ENCODE measurements around the gene SDK2. TPM values are rescaled to one million over a fixed set of nuclear protein-coding genes. Genes with fewer than 3 reads are reported as not detected.
A peak's percentile ranks its signal among the peaks of the same experiment; 100 is the strongest.

SDK2 gene
- total and polyA plus RNA-seq, 2 of the 8 experiments (the other 6 are each of a cell fraction or from before 2014, with no cell fraction given) = 3.9 to 4.1 TPM

DNA sequence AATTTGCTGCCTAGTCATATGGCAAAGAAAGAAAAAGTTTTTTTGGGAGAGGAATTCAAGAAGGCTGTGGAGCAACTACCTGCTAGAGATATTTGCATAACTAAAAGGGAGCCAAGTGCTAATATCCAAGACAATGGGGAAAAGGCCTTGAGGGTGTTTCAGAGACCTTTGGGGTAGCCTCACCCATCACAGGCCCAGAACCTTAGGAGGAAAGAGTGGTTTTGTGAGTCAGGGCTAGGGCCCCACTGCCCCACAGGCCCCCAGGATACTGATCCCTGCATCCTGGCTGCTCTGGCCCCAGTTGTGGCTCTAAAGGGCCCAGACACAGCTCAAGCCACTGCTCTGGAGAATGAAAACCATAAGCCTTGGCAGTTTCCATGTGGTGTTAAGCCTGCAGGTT lies 41.9 kb upstream of the SDK2 start:
- DNase-seq (ENCODE audit: low read depth in 1 of 2, low spot score in 2 of 2) (peak in 1 of 2 experiments; percentile 19), FAIRE-seq (peak; percentile 78)
- Histone ChIP-seq H3K36me3 (ENCODE audit: control insufficient read depth in 2 of 4, insufficient read depth in 4 of 4, low read length in 3 of 4) (no peaks in the 10 kb centered on the region), H3K56ac (replicated peaks; ENCODE audit: insufficient read length, low read depth, low read length) (no peak overlapping the region), H3K9me3 (ENCODE audit: insufficient read depth in 2 of 2, low read depth in 1 of 2, low read length in 1 of 2) (peaks cover 4 to 5% of the 10 kb centered on the region in 2 experiments; a peak in 2 of 4 replicates), H2BK5ac (ENCODE audit: low read depth, low read length) (peak overlapping the region; percentile 56; the same call in 1 of the 2 replicates), H2BK20ac (ENCODE audit: low read length) (0 out of 2 replicates have a peak overlapping the region, but pooled peaks have one; percentile 83), H2BK15ac (ENCODE audit: low read length) (no peak overlapping the region), H3K23me2 (ENCODE audit: low read depth, low read length) (no peaks in the 10 kb centered on the region), H2BK120ac (replicated peaks; ENCODE audit: low read depth, low read length) (peak overlapping the region; percentile 18), H3K14ac (ENCODE audit: insufficient read length) (no peak overlapping the region), H4K20me1 (replicated peaks in 1 of 2; ENCODE audit: control insufficient read depth in 1 of 2, insufficient read depth in 2 of 2, low read length in 2 of 2) (no peaks in the 10 kb centered on the region), H4K8ac (ENCODE audit: extremely low read depth, insufficient read depth, low read length) (no peak overlapping the region), H3K79me2 (ENCODE audit: control insufficient read depth in 1 of 2, insufficient read depth in 2 of 2, low read length in 2 of 2) (no peaks in the 10 kb centered on the region), H3K4me2 (ENCODE audit: insufficient read depth in 1 of 2, low read depth in 2 of 2, low read length in 2 of 2) (peak overlapping the region; percentile 9 to 19; a peak in 2 of 4 replicates), H2BK12ac (ENCODE audit: low read depth, low read length) (no peak overlapping the region), H3K27ac (ENCODE audit: low read depth, low read length) (no peak overlapping the region), H3K79me1 (ENCODE audit: low read depth, low read length) (no peaks in the 10 kb centered on the region), H3K27me3 (replicated peaks in 1 of 4; ENCODE audit: control insufficient read depth in 3 of 4, extremely low read depth in 1 of 4, insufficient read depth in 3 of 4, low read length in 3 of 4) (no peaks in the 10 kb centered on the region; a peak in 3 of 7 replicates), H2AK5ac (ENCODE audit: low read depth, low read length) (no peak overlapping the region), H4K91ac (replicated peaks; ENCODE audit: insufficient read length, low read length) (no peak overlapping the region), H3K4me1 (replicated peaks in 1 of 4; ENCODE audit: control insufficient read depth in 3 of 4, insufficient read depth in 4 of 4, low read length in 3 of 4) (peaks cover 10 to 24% (median 11%) of the 10 kb centered on the region in 4 experiments; a peak in 6 of 7 replicates), H3K4ac (replicated peaks; ENCODE audit: insufficient read length, low read depth, low read length) (no peak overlapping the region), H3K18ac (ENCODE audit: extremely low read depth, low read length) (peak overlapping the region; percentile 68; the same call in 1 of the 2 replicates), H2AFZ (ENCODE audit: low read length) (no peak overlapping the region), H4K5ac (ENCODE audit: insufficient read length, low read depth, low read length) (no peak overlapping the region), H3K23ac (ENCODE audit: insufficient read length) (no peak overlapping the region), H3K4me3 (ENCODE audit: extremely low read depth in 1 of 4, insufficient read depth in 2 of 4, low read depth in 3 of 4, low read length in 4 of 4) (peak overlapping the region in 1 of 4 experiments; percentile 30; a peak in 1 of 8 replicates), H3K9ac (replicated peaks in 1 of 4; ENCODE audit: extremely low read depth in 1 of 4, low read depth in 3 of 4, low read length in 3 of 4) (no peak overlapping the region)
- POLR2A ChIA-PET (ENCODE audit: partially characterized antibody) = no interaction called here
- CTCF ChIA-PET (ENCODE audit: partially characterized antibody) = interaction anchor here (0.8 to 1.8 kb wide), 9 partner anchors 21 to 133 kb away, joined by 3 to 6 read pairs (median 3); no protein-coding TSS in a partner anchor
- 0 out of 4 replicates have a peak, but pooled peaks of 1 of the 2 experiments have one; percentile 15 for TF ChIP-seq HDAC2 (IDR thresholded peaks at IDR 0.05; ENCODE audit: borderline replicate concordance in 1 of 2, low read depth in 2 of 2, low read length in 2 of 2)
- no peak for TF ChIP-seq BCL11A (IDR thresholded peaks at IDR 0.05; ENCODE audit: low read depth in 2 of 2, low read length in 2 of 2)
- TF ChIP-seq, protein P1, sequence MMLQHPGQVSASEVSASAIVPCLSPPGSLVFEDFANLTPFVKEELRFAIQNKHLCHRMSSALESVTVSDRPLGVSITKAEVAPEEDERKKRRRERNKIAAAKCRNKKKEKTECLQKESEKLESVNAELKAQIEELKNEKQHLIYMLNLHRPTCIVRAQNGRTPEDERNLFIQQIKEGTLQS (IDR thresholded peaks at IDR 0.05; ENCODE audit: insufficient read depth, low read depth, low read length) = no peak
- 0 out of 2 replicates have a peak, but pooled peaks have one; percentile 1 for TF ChIP-seq CEBPB (IDR thresholded peaks at IDR 0.05; ENCODE audit: low read depth, low read length)
- 0 out of 2 replicates have a peak, but pooled peaks have one; percentile 47 for TF ChIP-seq POU5F1 (IDR thresholded peaks at IDR 0.05; ENCODE audit: low read depth, low read length)
- TF ChIP-seq GABPA (IDR thresholded peaks at IDR 0.05; ENCODE audit: borderline replicate concordance, insufficient read depth, low read length) = no peak
- TF ChIP-seq CBX8 (IDR thresholded peaks at IDR 0.05; ENCODE audit: borderline replicate concordance, low read depth, low read length) = no peak
- TF ChIP-seq BACH1 (IDR thresholded peaks at IDR 0.05; ENCODE audit: low read length) = no peak
- no peak for TF ChIP-seq SAP30 (IDR thresholded peaks at IDR 0.05; ENCODE audit: insufficient read depth, insufficient replicate concordance, low read length)
- TF ChIP-seq YY1 (IDR thresholded peaks at IDR 0.05; ENCODE audit: low read depth, low read length) = 0 out of 2 replicates have a peak, but pooled peaks have one; percentile 27
- no peak for TF ChIP-seq POLR2A (IDR thresholded peaks at IDR 0.05; ENCODE audit: control extremely low read depth in 1 of 2, low read depth in 2 of 2, low read length in 2 of 2)
- no peak for TF ChIP-seq KDM1A (IDR thresholded peaks at IDR 0.05; ENCODE audit: borderline replicate concordance, low read length)
- no peak for TF ChIP-seq CREB1 (IDR thresholded peaks at IDR 0.05)
- no peak for TF ChIP-seq KDM4A (IDR thresholded peaks at IDR 0.05; ENCODE audit: low read depth, low read length, severe bottlenecking)
